Small intestine (tissue), 7 donors: ENCODE measurements around the gene GTF2E1. TPM values are rescaled to one million over a fixed set of nuclear protein-coding genes. Genes with fewer than 3 reads are reported as not detected.
"Not testable (repeated sequence)": the region's sequence is repeated elsewhere in the genome, so short reads cannot be mapped to it uniquely, and the experiment has no call there.

ENCODE experiments used
- DNase-seq, 2 donors: peaks; one replicate each; pipeline versions ENCODE4 v3.0.0 to v3.0.0-alpha.2; 2013
- FAIRE-seq: peaks from 2 replicates; lab custom pipeline; 2012; peaks lifted over from hg19 to GRCh38; lab: Jason Lieb, UNC
- H3K27ac ChIP-seq, 3 donors: one replicate each; pipeline ENCODE4 v1.5.1; 2013; ENCODE audit warnings: low read length in 2 of 3, mild to moderate bottlenecking in 2 of 3, control low read depth in 1 of 3, inconsistent platforms in 1 of 3, low read depth in 1 of 3, moderate library complexity in 1 of 3
- H3K27me3 ChIP-seq, 3 donors: one replicate each; pipeline ENCODE4 v1.6.1; 2013; ENCODE audit warnings: low read length in 3 of 3, inconsistent platforms in 1 of 3; ENCODE audit not compliant: control insufficient read depth in 3 of 3, insufficient read depth in 3 of 3
- H3K36me3 ChIP-seq, 3 donors: one replicate each; pipeline ENCODE4 v1.6.1; 2013; ENCODE audit warnings: low read length in 3 of 3, inconsistent platforms in 1 of 3, low read depth in 1 of 3, mild to moderate bottlenecking in 1 of 3, moderate library complexity in 1 of 3; ENCODE audit not compliant: control insufficient read depth in 3 of 3, insufficient read depth in 2 of 3
- H3K4me1 ChIP-seq, 3 donors: one replicate each; pipeline ENCODE4 v1.6.1; 2013; ENCODE audit warnings: low read length in 2 of 3, inconsistent platforms in 1 of 3, low read depth in 1 of 3, mild to moderate bottlenecking in 1 of 3, moderate library complexity in 1 of 3; ENCODE audit not compliant: control insufficient read depth in 3 of 3, insufficient read depth in 2 of 3
- H3K4me3 ChIP-seq, 3 donors: one replicate each; pipeline ENCODE4 v1.5.1; 2013; ENCODE audit warnings: low read length in 3 of 3, control low read depth in 1 of 3, inconsistent platforms in 1 of 3, low read depth in 1 of 3, mild to moderate bottlenecking in 1 of 3, moderate library complexity in 1 of 3
- H3K9me3 ChIP-seq, 2 donors: one replicate each; pipeline ENCODE4 v1.6.1; 2013; ENCODE audit warnings: low read depth in 1 of 2, low read length in 1 of 2; ENCODE audit not compliant: control insufficient read depth in 2 of 2, insufficient read depth in 1 of 2
- WGBS, 3 donors: extraction: QIAGEN DNeasy Blood & Tissue Kit; methylation state at CpG; one replicate each; pipeline ENCODE4 v1.1.7; 2013; 5-methylcytosine and 5-hydroxymethylcytosine counted together
- polyA plus RNA-seq, 4 donors: library from polyadenylated mRNA; stranded (reverse) in 3 of 4; unstranded in 1 of 4; fragments of 200-250 nt in 3 of 4; fragments of 120-200 nt in 1 of 4; gene quantifications; one replicate each; pipeline versions ENCODE4 v1.2.1 to v1.2.3, GENCODE V29; 2013
- donor health status: healthy with polysubstance abuse.
- donor health status: control.
- donor health status: control.
- donor health status: Bipolar disorder and iron deficiency.
- donor health status: healthy.

The GTF2E1 gene
- polyA plus RNA-seq, 4 donors, result 3.0 to 10.5 (median 5.3) TPM

DNA sequence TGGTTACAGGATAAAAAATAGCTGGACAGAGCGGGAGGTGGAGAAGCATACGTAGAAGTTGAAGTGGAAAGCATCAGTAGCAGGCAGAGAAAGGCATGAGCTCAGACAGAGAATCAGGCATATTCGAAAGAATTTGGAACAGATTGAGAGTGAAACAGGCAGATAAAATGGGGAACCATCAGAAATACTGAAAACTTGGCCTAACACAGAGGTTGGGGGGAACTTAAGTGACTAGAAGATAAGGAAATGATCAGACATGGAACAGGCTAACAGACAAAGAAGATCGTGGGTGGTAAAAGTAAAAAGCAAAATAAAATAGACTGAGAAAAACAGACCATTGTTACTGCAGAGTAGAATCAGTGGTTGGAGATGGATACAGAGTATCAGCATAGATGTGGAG, 32.9 kb downstream of the GTF2E1 start:
- Histone ChIP-seq H3K4me1 (no peaks in the 10 kb centered on the region), H3K27me3 (no peaks in the 10 kb centered on the region)
- 91 to 94% (median 91%) methylated on average over 4 of the region's 4 CpGs for WGBS, 3 donors

DNA sequence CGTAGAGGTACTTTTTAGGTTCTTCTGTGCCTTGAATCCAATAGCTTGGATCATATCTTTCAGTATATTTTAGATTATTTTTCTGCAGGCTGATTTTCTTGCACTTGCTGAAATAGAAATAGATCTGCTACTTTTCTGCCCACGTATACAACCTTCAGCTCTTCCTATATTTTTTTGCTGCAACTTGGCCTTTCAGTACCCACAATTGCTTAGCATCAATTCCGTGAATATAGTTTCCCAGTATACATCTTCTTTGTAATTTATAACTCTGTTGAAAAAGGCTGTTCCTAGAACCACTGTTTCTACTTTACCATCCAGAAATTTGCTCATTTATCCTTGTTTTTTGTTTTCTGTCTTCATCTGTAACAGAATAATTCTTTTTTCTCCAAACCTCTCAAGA, 36.2 kb downstream of the GTF2E1 start:
- no peak overlapping the region for H3K4me3 ChIP-seq
- H3K36me3 ChIP-seq, result peaks cover 6 to 14% (median 10%) of the 10 kb centered on the region in 3 donors
- 94 to 96% (median 96%) methylated on average over 3 of the region's 3 CpGs for WGBS, 3 donors
- FAIRE-seq, result no peak
- H3K27me3 ChIP-seq, result no peaks in the 10 kb centered on the region
- DNase-seq, result no peak
- no peaks in the 10 kb centered on the region for H3K4me1 ChIP-seq
- no peak overlapping the region for H3K27ac ChIP-seq
- no peaks in the 10 kb centered on the region for H3K9me3 ChIP-seq

More for the DNA sequence above, 32.9 kb downstream of the GTF2E1 start:
- no peaks in the 10 kb centered on the region for H3K9me3 ChIP-seq
- FAIRE-seq, result no peak
- no peak overlapping the region for H3K27ac ChIP-seq
- peaks cover 3 to 7% (median 5%) of the 10 kb centered on the region in 3 donors for H3K36me3 ChIP-seq
- H3K4me3 ChIP-seq, result no peak overlapping the region
- DNase-seq, result no peak

DNA sequence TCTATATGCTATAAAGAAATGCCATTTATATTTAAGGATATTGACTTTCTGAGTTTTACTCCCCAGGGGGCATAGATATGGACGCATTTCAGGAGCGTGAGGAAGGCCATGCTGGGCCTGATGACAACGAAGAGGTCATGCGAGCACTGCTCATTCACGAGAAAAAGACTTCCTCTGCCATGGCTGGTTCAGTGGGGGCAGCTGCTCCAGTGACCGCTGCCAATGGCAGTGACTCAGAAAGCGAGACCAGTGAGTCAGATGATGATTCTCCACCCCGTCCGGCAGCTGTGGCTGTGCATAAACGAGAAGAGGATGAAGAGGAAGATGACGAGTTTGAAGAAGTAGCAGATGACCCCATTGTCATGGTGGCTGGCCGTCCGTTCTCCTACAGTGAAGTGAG, 38.4 kb downstream of the GTF2E1 start:
- no peak overlapping the region for H3K27ac ChIP-seq
- no peak for DNase-seq
- H3K9me3 ChIP-seq, result no peaks in the 10 kb centered on the region
- H3K4me1 ChIP-seq, result no peaks in the 10 kb centered on the region
- FAIRE-seq, result no peak
- WGBS, 3 donors, result 82 to 97% (median 91%) methylated on average over 13 of the region's 13 CpGs
- H3K36me3 ChIP-seq, result peaks cover 6 to 14% (median 10%) of the 10 kb centered on the region in 3 donors
- no peaks in the 10 kb centered on the region for H3K27me3 ChIP-seq
- no peak overlapping the region for H3K4me3 ChIP-seq

DNA sequence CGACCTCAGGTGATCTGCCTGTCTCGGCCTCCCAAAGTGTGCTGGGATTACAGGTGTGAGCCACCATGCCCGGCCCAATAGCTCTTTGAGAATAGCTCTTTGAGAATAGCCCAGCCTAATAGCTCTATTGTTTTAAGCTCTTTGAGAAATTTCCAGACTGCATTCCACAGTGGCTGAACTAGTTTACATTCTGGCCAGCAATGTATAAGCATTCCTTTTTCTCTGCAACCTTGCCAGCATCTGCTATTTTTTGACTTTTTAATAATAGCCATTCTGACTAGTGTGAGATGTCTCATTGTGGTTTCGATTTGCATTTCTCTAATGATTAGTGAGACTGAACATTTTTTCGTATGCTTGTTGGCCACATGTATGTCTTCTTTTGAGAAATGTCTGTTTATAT, 43.3 kb downstream of the GTF2E1 start:
- WGBS, 3 donors, result 65 to 83% (median 78%) methylated on average over 5 of the region's 5 CpGs
- H3K27ac ChIP-seq, H3K4me3 ChIP-seq, H3K36me3 ChIP-seq, FAIRE-seq, H3K9me3 ChIP-seq, DNase-seq, H3K27me3 ChIP-seq, H3K4me1 ChIP-seq: not testable (repeated sequence)

DNA sequence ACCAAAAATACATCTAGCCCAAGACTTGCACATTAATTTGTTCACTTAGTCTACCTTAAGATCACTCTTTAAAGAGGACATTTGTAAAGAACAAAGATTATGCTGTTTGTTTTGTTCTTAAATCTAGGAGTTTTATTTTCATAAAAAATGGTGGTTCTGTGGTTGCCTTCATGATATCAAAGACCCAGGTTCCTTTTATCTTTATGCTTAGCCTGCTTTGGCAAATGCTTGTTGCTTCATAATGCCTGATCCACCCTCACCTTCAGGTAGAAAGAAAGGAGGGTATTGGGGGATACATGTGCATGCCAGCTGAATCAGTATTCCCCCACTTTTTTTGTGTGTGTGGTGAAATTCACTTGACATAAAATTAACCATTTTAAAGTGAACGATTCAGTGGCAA, 48.5 kb downstream of the GTF2E1 start:
- H3K9me3 ChIP-seq, result no peaks in the 10 kb centered on the region
- FAIRE-seq, result no peak
- WGBS, 3 donors, result 83 to 97% (median 93%) methylated on average over 1 of the region's 1 CpG
- H3K27ac ChIP-seq, result no peak overlapping the region
- H3K36me3 ChIP-seq, result no peaks in the 10 kb centered on the region
- no peaks in the 10 kb centered on the region for H3K27me3 ChIP-seq
- DNase-seq, result no peak
- H3K4me1 ChIP-seq, result no peaks in the 10 kb centered on the region
- no peak overlapping the region for H3K4me3 ChIP-seq

DNA sequence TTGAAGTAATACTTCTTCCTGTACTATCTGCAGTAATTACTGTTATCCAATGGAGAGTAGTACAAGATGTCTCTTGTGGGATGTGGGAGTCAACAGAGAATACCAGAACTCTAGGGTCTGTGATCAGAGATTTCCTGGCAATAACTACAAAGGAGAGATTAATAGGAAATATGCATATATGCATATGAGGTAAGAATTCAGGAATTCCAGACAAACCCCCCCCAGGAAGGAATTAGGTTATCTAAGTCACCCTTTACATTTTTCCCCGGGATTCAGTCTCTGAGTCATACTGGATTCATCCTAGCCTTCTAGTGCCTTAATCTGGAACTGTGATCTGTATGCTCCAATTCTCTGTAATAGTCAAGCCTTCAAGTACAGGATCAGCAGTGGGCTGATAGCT, 49.4 kb downstream of the GTF2E1 start:
- FAIRE-seq, result no peak
- no peaks in the 10 kb centered on the region for H3K4me1 ChIP-seq
- no peak overlapping the region for H3K27ac ChIP-seq
- 53 to 78% (median 72%) methylated on average over 1 of the region's 1 CpG for WGBS, 3 donors
- no peaks in the 10 kb centered on the region for H3K27me3 ChIP-seq
- H3K4me3 ChIP-seq, result no peak overlapping the region
- no peaks in the 10 kb centered on the region for H3K9me3 ChIP-seq
- H3K36me3 ChIP-seq, result no peaks in the 10 kb centered on the region
- DNase-seq, result no peak

DNA sequence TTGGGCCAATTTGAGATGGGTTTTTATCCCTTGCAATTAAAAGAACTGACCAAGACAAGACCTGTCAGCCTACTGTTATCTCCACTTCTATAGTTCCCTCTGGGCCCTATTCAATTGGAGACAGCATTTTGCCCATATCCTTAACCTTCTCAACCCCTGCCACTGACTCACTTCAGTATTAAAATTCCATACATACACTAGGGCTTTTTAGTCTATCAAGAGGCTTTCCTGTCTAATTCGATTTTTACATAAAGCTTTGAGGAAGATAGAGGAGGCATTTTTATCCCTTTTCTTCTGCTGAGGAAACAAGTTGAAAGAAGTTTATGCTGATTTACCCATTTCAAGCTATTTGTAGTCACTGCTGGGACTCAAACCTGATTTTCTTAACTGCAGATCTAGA, 51.1 kb downstream of the GTF2E1 start:
- FAIRE-seq, result no peak

DNA sequence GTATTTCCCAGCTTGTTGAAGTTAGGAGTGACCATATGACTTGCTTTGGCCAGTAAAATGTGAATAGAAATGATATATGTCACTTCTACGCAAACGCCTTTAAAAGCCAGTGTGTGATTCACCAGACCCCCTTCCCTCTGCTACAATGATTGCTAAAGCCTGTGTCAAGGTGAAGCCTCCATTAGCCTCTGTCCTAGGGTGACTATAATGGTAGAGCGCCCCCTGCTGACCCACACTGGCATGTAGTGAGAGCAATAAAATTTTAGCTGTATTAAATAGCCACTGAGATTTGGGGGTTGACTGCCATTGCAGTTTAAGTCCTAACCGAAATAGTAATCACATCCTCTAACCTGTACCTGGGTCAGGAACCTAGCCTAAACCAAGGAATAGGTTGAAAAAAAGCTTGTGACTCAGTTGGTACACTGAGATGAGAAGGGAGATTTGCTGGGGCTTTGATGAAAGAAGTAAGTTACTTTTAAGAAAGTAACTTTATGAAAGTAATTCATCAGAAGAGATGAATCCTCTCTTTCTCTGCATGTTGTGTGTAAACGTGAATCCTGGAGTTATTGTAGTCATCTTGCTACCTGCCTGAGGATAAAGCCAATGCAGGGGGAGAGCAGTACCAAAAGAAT, 52.6 kb downstream of the GTF2E1 start:
- H3K9me3 ChIP-seq, result no peaks in the 10 kb centered on the region
- H3K36me3 ChIP-seq, result no peaks in the 10 kb centered on the region
- H3K4me1 ChIP-seq, result no peaks in the 10 kb centered on the region
- 43 to 55% (median 53%) methylated on average over 5 of the region's 5 CpGs for WGBS, 3 donors
- H3K27ac ChIP-seq, result no peak overlapping the region
- DNase-seq (peak; percentile 37 to 71), FAIRE-seq (no peak)
- H3K4me3 ChIP-seq, result no peak overlapping the region
- no peaks in the 10 kb centered on the region for H3K27me3 ChIP-seq

More for the DNA sequence above, 51.1 kb downstream of the GTF2E1 start:
- Histone ChIP-seq H3K27me3 (no peaks in the 10 kb centered on the region), H3K9me3 (no peaks in the 10 kb centered on the region), H3K36me3 (no peaks in the 10 kb centered on the region), H3K4me3 (no peak overlapping the region), H3K27ac (no peak overlapping the region), H3K4me1 (no peaks in the 10 kb centered on the region)
- 68 to 76% (median 76%) methylated on average over 1 of the region's 1 CpG for WGBS, 3 donors
- DNase-seq, result no peak

DNA sequence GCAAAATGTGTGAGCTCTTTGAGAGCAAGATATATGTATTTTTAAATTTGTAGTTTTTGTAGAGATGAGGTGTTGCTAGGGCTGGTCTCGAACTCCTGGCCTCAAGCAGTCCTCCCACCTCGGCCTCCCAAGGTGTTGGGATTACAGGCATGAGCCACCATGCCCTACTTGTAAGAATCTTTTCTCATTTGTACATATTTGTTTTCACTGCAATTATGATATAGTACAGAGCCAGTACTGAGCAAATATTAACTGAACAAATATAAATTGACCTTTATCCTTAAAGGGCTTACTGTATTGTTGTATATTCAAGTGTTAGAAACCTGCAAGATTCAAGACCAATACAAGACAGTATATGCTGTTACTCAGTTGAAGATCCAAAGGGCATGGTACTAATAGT, 53.4 kb downstream of the GTF2E1 start:
- no peaks in the 10 kb centered on the region for H3K36me3 ChIP-seq
- H3K4me3 ChIP-seq, result no peak overlapping the region
- no peaks in the 10 kb centered on the region for H3K27me3 ChIP-seq
- WGBS, 3 donors, result 12 to 59% (median 22%) methylated on average over 2 of the region's 2 CpGs
- H3K4me1 ChIP-seq, result no peaks in the 10 kb centered on the region
- FAIRE-seq, result no peak
- DNase-seq, result peak; percentile 24 to 65
- H3K9me3 ChIP-seq, result no peaks in the 10 kb centered on the region
- no peak overlapping the region for H3K27ac ChIP-seq
